DMS114 treated with DMSO at 0.1 percent for 48 hours (cell line): Measurements from ENCODE around the gene GPC6.

Experiments used
- DNase-seq: peaks from one replicate; lab custom pipeline; 2025; ENCODE audit not compliant: unreplicated experiment; lab: John Stamatoyannopoulos, UW

GPC6 gene

GRCh38 chr13:93727211-93728141 lies 500.9 kb downstream of the GPC6 start:
- DNase-seq = no peak

DNA sequence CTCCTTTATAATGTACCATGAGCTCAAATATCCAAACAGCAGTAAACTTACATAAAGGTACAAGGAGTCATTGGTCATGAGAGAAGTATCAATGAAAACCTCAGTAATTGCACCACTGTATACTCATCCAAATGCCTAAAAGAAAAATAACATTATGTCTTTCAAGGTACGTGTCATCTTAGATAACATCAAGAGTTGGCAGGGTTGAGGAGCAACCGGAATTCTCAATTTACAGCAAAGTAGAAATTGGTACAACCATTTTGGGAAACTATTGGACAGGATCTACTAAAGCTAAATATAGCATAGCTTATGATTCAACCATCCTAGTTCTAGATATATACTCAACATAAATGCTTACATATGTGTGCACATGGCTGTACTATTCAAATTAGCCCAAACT lies 502.8 kb downstream of the GPC6 start:
- DNase-seq = no peak

DNA sequence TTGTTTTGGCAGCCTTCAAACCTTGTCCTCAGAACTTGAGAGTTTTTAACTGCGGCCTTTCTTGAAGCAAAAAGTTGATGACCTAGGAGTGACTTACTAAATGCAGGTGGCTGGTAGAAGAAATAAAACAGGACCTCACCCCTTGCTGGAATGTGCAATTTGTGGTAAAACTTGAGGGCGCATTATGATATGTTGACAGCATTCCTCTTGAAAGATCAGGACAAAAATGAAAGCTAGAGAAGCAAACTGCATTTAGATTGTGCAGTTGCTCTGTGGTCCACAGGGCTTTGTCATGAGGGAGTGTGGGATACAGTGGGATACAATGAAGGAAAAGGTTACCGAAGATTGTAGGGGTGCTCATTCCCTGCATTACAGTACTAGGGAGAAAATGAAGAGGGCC lies 504.2 kb downstream of the GPC6 start:
- DNase-seq = no peak

- no peak for DNase-seq
These were observed 505.6 kb downstream of the GPC6 start for GRCh38 chr13:93732186-93732585.

- no peak for DNase-seq
These were observed 509.5 kb downstream of the GPC6 start for GRCh38 chr13:93736081-93736480.

DNA sequence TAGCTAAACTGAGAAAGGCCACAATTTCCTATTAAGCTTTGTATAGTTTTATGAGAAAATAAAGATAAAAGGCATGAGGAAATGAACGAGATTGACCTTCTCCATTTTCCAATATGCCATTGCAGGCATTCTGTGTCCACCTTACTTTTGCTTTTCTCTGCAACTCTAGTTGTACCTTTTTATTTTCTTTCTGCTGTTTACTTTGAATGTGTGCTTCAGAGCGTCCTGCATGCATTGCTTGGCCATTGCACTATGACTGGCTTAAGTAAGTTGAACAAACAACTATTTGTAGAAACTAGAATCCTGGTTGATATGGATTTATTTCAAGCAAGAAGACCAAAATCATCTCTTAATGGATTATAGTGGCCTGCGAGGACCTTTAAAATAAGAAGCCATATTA lies 510.3 kb downstream of the GPC6 start:
- DNase-seq = no peak

- DNase-seq = no peak
These were observed 513.7 kb downstream of the GPC6 start for GRCh38 chr13:93740334-93740733.

GRCh38 chr13:93744033-93744432 lies 517.4 kb downstream of the GPC6 start:
- DNase-seq = no peak

GRCh38 chr13:93744886-93745285 lies 518.3 kb downstream of the GPC6 start:
- DNase-seq = no peak

GRCh38 chr13:93745884-93746283 lies 519.3 kb downstream of the GPC6 start:
- no peak for DNase-seq

DNA sequence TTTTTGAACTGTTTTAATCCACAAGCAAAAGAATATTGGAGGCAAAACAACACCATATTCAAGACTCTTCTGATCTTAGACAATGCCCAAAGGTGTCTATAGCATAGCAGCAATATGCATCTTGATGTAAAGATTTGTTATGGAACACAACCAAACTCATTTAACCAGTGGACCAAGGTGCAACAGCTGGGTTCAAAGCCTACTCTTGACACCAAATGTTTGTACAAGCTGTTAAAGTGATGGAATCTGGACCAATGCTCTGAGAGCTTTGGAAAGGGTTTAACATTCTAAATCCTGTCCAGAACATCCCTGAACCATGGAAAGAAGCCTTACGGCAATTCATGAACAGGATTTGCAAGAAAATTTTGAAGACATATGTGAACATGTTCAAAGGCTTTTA lies 520.0 kb downstream of the GPC6 start:
- DNase-seq = no peak

DNA sequence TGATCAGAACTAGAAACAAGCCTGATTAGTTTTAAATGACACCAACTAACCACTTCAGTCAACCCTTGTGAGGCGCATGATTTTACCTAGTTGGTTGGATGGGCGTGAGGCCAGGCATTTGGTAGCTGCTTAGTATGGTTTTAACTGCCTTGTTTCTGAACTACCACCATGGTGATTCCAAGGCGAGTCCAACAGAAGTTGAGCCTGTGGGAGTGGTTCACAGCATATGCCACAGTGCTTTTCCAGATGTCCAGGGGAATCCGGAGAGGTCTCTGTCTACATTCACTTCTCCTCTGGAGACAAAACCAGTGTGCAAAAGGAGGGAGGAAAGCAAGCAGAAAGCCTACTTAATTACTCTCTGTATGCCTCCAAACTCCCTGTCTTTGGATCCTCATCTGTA lies 524.1 kb downstream of the GPC6 start:
- no peak for DNase-seq

GRCh38 chr13:93751117-93751516 lies 524.5 kb downstream of the GPC6 start:
- no peak for DNase-seq

DNA sequence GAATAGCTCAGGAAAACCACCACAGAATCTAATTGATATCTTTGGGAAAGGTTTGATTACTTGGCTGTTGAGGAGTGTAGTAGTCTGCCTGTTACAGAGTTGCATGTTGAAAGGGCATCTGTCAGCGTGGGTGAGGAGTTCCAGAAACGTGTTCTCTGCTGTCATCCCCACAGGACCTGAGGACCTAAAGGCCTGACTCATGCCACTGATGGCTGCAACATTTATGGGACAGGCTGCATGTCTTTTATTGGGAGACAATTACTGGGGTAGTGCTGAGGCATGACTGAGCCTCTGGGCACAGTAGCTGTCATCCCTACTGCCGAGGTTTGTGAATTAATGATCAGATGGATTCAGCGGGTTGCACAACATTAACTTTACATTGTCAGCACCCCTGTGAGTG lies 525.9 kb downstream of the GPC6 start:
- DNase-seq = no peak

DNA sequence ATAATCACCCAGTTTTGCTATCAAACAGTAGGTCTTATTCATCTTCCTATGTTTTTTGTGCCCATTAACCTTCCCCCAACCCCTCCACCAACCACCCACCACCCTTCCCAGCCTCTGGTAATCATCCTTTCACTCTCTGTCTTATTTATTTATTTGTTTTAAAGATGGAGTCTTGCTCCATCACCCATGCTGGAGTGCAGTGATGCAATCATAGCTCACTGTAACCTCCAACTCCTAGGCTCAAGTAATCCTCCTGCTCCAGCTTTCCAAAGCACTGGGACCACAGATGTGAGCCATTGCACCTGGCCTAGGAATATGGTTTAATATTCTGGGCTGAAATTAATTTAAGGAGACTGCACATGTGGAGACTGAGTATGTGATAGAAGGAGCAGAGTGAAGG lies 527.0 kb downstream of the GPC6 start:
- no peak for DNase-seq

DNA sequence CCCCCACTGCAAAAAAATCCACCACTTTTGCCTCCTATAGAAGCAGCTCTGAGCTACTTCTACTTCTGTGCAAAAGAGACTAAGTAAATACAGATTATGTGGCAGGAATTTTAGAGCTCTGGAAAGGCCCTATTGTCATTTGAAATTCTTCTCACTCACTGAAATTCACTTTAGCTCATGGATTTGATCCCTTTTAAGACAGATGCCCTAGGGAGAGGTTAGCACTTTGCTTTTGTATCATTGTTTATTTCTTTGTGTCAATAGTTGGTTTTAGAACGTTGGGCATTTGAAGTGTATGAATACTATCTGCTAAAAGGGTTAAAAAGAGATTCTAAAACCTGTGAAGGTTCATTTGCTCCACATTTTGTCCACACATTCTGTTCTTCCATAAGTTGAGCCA lies 528.7 kb downstream of the GPC6 start:
- DNase-seq = no peak

DNA sequence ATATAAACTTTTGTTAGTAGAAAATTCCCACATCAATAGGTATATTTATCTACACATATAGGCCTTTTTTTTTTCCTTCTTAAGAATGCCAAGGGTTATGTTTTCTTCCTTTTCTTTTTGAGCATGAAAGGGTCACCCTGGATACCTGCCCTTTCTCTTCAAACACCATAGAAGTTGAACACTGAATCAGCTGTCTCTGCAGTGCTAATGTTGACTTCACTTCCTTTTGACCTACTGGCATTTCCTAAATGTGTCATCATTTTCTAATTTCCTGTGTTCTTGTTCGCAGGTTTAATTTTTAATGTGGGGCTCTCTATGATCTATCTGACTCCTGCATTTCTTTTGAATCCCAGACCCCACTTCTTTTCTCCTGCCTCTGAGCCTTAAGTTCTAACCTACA lies 532.0 kb downstream of the GPC6 start:
- no peak for DNase-seq

DNA sequence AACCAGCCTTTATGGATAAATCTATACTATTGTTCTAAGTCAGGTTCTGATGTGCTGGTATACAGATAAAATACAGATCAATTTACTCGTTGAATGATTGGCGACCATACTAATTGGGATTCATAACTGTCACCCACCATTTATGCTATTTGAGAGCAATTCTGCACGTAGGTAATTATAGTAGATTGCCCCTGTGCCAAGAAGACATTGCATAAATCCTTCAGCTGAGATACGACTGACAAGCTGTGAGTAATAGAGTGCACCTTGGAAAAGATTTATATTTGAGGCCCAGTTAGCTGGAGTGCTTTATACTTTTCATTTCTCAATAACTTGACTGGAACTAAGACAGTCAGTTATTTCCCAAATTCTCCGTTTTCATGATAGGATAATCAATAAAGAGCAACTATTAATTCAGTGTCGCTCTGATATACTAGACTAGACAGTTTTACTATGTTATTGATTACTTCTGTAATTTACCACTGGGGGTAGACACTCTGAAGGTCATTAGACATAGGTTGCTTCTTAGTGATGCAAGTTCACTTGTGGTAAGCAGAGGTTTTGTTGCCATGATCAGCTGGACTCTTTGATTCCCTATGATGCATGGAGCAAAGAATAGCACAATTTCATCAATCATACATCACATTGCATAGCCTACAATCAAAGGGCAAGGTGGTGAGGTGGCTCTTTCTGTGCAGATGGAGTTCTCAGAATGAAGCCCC lies 536.3 kb downstream of the GPC6 start:
- no peak for DNase-seq

DNA sequence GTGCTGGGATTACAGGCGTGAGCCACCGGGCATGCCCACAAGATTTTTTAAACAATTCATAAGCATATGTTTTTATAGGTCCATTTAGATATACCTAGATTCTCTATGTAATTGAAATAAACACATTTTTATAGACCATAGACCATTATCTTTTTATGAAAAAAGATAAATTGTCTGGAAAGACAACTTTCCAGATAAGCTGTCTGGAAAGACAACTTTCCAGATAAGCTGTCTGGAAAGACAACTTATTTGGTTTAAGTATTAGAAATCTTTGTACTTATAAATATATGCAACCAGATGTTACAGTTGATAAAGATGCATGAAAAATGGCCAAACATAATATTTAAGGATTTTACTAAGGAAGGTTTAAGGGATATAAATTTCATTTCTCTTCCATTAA lies 538.5 kb downstream of the GPC6 start:
- DNase-seq = no peak

GRCh38 chr13:93765811-93766210 lies 539.2 kb downstream of the GPC6 start:
- DNase-seq = no peak

DNA sequence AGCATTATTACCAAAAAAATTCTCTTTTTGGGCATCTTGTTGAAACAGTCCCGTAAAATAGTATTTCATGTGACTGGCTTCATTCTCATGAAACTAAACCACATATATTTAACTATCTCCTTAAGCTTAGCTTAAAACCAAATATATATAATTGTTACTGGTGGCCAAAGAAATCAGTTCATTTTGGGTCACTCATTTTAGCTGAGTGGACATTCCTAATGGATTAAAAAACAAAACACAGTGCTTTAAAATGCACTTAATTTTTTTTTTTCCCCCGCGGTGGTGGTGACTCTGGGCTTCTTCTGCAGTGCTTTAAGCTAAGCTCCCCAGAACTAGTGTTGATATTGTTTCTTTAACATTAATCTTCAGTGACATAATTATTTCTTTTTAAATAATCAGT lies 540.1 kb downstream of the GPC6 start:
- DNase-seq = no peak

DNA sequence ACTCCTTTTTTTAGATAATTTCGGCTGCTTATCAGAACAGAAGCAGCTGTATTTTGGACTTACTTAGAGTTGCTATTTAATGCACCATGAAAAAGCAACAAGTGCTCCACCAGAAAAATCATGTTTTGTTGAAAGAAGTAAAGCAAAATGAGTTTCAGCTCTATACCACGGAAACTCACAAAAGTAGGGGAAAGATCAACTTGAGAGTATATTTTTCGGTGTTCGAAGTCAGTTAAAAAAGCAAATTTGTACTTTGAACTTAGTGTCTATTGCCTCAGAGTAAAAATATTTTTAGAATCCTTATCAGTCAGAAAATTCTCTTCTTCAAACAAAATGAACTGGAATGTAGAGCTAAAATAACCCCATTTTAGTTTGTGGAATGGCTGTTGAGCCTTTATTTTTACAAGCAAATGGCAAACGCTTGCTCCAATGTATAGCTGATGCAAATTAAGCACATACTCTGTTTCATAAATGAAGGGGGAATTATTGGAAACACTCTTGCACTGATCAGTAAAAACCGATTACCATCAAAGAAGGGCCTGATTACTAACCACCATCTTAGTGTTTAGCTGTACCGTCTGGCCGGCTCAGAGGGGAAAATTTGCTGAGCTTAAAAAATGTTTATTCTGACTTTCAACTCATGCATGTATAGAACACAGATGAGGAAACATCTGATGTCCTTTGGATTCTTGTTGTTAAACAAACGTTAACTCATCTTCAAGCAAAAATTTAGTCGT lies 540.7 kb downstream of the GPC6 start:
- no peak for DNase-seq
